MM.1S (cell line): ENCODE results near the gene BACH2.

Source experiments
- DNase-seq: peaks from one replicate; pipeline ENCODE4 v3.0.0-alpha.2; 2015
- H2AFZ ChIP-seq: fragments of 300-600 bp; sonication (generic); 2 replicates; pipeline ENCODE4 v1.6.0; 2016; ENCODE audit warnings: antibody characterized with exemption, low read length
- H3F3A ChIP-seq: fragments of 300-600 bp; sonication (generic); 2 replicates; pipeline ENCODE4 v1.6.1; 2016; ENCODE audit warnings: mild to moderate bottlenecking, antibody characterized with exemption, low read length, moderate library complexity, mixed read lengths; ENCODE audit not compliant: insufficient read depth
- H3K27ac ChIP-seq: fragments of 300-600 bp; sonication (generic); 2 replicates; pipeline ENCODE4 v1.5.1; 2016; ENCODE audit warnings: mild to moderate bottlenecking, low read length
- H3K27me3 ChIP-seq: fragments of 300-600 bp; sonication (generic); replicated peaks from 2 replicates; pipeline ENCODE4 v1.6.0; 2016; ENCODE audit warnings: low read length; ENCODE audit not compliant: insufficient read depth
- H3K36me3 ChIP-seq: fragments of 300-600 bp; sonication (generic); replicated peaks from 2 replicates; pipeline ENCODE4 v1.6.1; 2016; ENCODE audit warnings: mild to moderate bottlenecking, low read length, mixed read lengths; ENCODE audit not compliant: insufficient read depth
- H3K4me1 ChIP-seq: fragments of 300-600 bp; sonication (generic); 2 replicates; pipeline ENCODE4 v1.6.1; 2016; ENCODE audit warnings: low read length, mixed read lengths
- H3K4me2 ChIP-seq: fragments of 300-600 bp; sonication (generic); 2 replicates; pipeline ENCODE4 v1.6.0; 2016; ENCODE audit warnings: low read depth, low read length
- H3K4me3 ChIP-seq: fragments of 300-600 bp; sonication (generic); 2 replicates; pipeline ENCODE4 v1.5.1; 2016; ENCODE audit warnings: low read length, mixed read lengths
- H3K79me2 ChIP-seq: fragments of 300-600 bp; sonication (generic); 2 replicates; pipeline ENCODE4 v1.6.1; 2016; ENCODE audit warnings: mixed run types, low read length, mixed read lengths
- H3K9ac ChIP-seq: fragments of 300-600 bp; sonication (generic); 2 replicates; pipeline ENCODE4 v1.6.1; 2016; ENCODE audit warnings: low read length, mixed read lengths
- H3K9me2 ChIP-seq: fragments of 300-600 bp; sonication (generic); replicated peaks from 2 replicates; pipeline ENCODE4 v1.6.1; 2016; ENCODE audit warnings: mild to moderate bottlenecking, low read length, mixed read lengths; ENCODE audit not compliant: insufficient read depth
- H3K9me3 ChIP-seq: fragments of 300-600 bp; sonication (generic); replicated peaks from 2 replicates; pipeline ENCODE4 v1.6.1; 2016; ENCODE audit warnings: mild to moderate bottlenecking, low read length, mixed read lengths; ENCODE audit not compliant: insufficient read depth
- H4K20me1 ChIP-seq: fragments of 300-600 bp; sonication (generic); 2 replicates; pipeline ENCODE4 v1.6.1; 2016; ENCODE audit warnings: mild to moderate bottlenecking, low read length, moderate library complexity, mixed read lengths; ENCODE audit not compliant: insufficient read depth
- CTCF ChIP-seq: fragments of 300-600 bp; sonication (generic); IDR thresholded peaks from 2 replicates; pipeline ENCODE4 v1.5.1; 2016; ENCODE audit warnings: antibody characterized with exemption, low read length, mixed read lengths
- EZH2 ChIP-seq: fragments of 300-600 bp; sonication (generic); optimal IDR thresholded peaks from 2 replicates; pipeline ENCODE3; 2017; ENCODE audit warnings: low read depth, mild to moderate bottlenecking, antibody characterized with exemption, low read length, mixed read lengths
- EZH2phosphoT487 ChIP-seq: fragments of 300-600 bp; sonication (generic); IDR thresholded peaks from 2 replicates; pipeline ENCODE4 v1.6.1; 2018; ENCODE audit warnings: antibody characterized with exemption, low read length

BACH2 gene

GRCh38 chr6:90305800-90306448 is 9.3 kb upstream of the BACH2 start:
- Histone ChIP-seq H3K4me1 (no peaks in the 10 kb centered on the region), H3K27ac (no peak overlapping the region), H3K4me2 (no peak overlapping the region), H3K9me2 (no peaks in the 10 kb centered on the region), H3K79me2 (no peaks in the 10 kb centered on the region), H2AFZ (no peak overlapping the region), H3F3A (no peaks in the 10 kb centered on the region), H3K36me3 (no peaks in the 10 kb centered on the region), H3K4me3 (no peak overlapping the region), H3K9ac (no peak overlapping the region), H3K9me3 (no peaks in the 10 kb centered on the region), H3K27me3 (no peaks in the 10 kb centered on the region), H4K20me1 (no peaks in the 10 kb centered on the region)
- no peak for DNase-seq
- TF ChIP-seq CTCF (no peak), EZH2phosphoT487 (no peak), EZH2 (no peak)

GRCh38 chr6:90304308-90304707 is 7.7 kb upstream of the BACH2 start:
- Histone ChIP-seq H3K36me3 (no peaks in the 10 kb centered on the region), H2AFZ (no peak overlapping the region), H3K9me3 (no peaks in the 10 kb centered on the region), H4K20me1 (no peaks in the 10 kb centered on the region), H3K27me3 (no peaks in the 10 kb centered on the region), H3K4me3 (no peak overlapping the region), H3K27ac (no peak overlapping the region), H3K4me2 (no peak overlapping the region), H3F3A (no peaks in the 10 kb centered on the region), H3K9ac (no peak overlapping the region), H3K4me1 (no peaks in the 10 kb centered on the region), H3K79me2 (no peaks in the 10 kb centered on the region), H3K9me2 (no peaks in the 10 kb centered on the region)
- TF ChIP-seq EZH2 (no peak), EZH2phosphoT487 (no peak), CTCF (no peak)
- no peak for DNase-seq

GRCh38 chr6:90303039-90303438 is 6.4 kb upstream of the BACH2 start:
- H4K20me1 ChIP-seq = no peaks in the 10 kb centered on the region
- H3K9ac ChIP-seq = no peak overlapping the region
- no peaks in the 10 kb centered on the region for H3K27me3 ChIP-seq
- no peaks in the 10 kb centered on the region for H3K79me2 ChIP-seq
- no peaks in the 10 kb centered on the region for H3K36me3 ChIP-seq
- DNase-seq = no peak
- no peak for TF ChIP-seq EZH2phosphoT487
- TF ChIP-seq CTCF = no peak
- no peak for TF ChIP-seq EZH2
- H3F3A ChIP-seq = no peaks in the 10 kb centered on the region
- H3K9me3 ChIP-seq = no peaks in the 10 kb centered on the region
- no peak overlapping the region for H3K4me3 ChIP-seq
- H3K4me1 ChIP-seq = no peaks in the 10 kb centered on the region
- no peak overlapping the region for H3K27ac ChIP-seq
- H2AFZ ChIP-seq = no peak overlapping the region
- no peak overlapping the region for H3K4me2 ChIP-seq
- no peaks in the 10 kb centered on the region for H3K9me2 ChIP-seq
